Vagina (tissue), 2 donors: ENCODE data around the gene TYW5.

Experiments used
- POLR2AphosphoS5 ChIP-seq, 2 donors: sonication (generic); formaldehyde crosslinking; IDR thresholded peaks; one replicate each; pipeline ENCODE4 v1.9.0; 2017; ENCODE audit warnings: antibody characterized with exemption in 2 of 2, mild to moderate bottlenecking in 2 of 2, low read depth in 1 of 2; ENCODE audit not compliant: insufficient read depth in 1 of 2
- TF ChIP-seq, protein P1 (sequence below), 3 experiments: fragments of 450-650 bp in 2 of 3; fragments of 200-600 bp in 1 of 3; sonication (generic) in 1 of 3; IDR thresholded peaks; one replicate each; pipeline ENCODE4 v1.5.1; 2017 to 2019; ENCODE audit warnings: antibody characterized with exemption in 3 of 3, mild to moderate bottlenecking in 2 of 3, moderate library complexity in 2 of 3

DNA sequence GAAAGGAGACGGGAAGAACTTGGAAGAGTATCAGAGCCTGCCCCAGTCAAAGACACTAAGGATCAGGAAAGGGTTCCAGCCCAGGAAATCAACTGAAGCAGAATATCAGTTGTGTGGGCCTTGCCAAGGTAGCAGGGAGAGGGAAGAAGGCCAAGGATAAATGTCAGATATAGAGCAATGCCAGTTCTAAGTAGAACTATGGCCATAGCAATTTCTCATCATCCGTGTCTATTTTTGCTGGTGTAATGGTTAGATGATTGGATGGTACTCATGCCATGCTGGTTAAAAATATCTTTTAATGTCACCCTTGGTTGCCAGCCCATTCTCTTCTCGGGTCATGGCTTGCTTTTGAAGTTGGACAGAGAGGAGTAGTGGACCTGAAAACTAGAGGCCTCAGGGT lies 42.0 kb upstream of the TYW5 start:
- TF ChIP-seq, protein P1, sequence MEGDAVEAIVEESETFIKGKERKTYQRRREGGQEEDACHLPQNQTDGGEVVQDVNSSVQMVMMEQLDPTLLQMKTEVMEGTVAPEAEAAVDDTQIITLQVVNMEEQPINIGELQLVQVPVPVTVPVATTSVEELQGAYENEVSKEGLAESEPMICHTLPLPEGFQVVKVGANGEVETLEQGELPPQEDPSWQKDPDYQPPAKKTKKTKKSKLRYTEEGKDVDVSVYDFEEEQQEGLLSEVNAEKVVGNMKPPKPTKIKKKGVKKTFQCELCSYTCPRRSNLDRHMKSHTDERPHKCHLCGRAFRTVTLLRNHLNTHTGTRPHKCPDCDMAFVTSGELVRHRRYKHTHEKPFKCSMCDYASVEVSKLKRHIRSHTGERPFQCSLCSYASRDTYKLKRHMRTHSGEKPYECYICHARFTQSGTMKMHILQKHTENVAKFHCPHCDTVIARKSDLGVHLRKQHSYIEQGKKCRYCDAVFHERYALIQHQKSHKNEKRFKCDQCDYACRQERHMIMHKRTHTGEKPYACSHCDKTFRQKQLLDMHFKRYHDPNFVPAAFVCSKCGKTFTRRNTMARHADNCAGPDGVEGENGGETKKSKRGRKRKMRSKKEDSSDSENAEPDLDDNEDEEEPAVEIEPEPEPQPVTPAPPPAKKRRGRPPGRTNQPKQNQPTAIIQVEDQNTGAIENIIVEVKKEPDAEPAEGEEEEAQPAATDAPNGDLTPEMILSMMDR (IDR thresholded peaks at IDR 0.05), result no peak
- TF ChIP-seq POLR2AphosphoS5 (IDR thresholded peaks at IDR 0.05; ENCODE audit: insufficient read depth in 1 of 2, low read depth in 1 of 2), result no peak
